ENCODE measurements around the gene GRAMD1B.

GRCh38 chr11:123601136-123601535 lies 171.1 kb downstream of the GRAMD1B start:
- TF ChIP-seq CTCF (IDR thresholded peaks at IDR 0.05) (no peak), POLR2A (IDR thresholded peaks at IDR 0.05) (no peak), EP300 (IDR thresholded peaks at IDR 0.05) (no peak), POLR2AphosphoS5 (IDR thresholded peaks at IDR 0.05) (no peak)

Data from suprapubic skin (tissue), 4 donors.